ENCODE data around the gene TRPV4. TPM values are rescaled to one million over a fixed set of nuclear protein-coding genes. Genes with fewer than 3 reads are reported as not detected.

TRPV4 gene
- total RNA-seq, 2 donors from 2014 or later: 5.2 to 6.3 TPM

GRCh38 chr12:109835827-109836226 is 2.6 kb upstream of the TRPV4 start:
- ATAC-seq: no peak
- H3K27me3 ChIP-seq: no peaks in the 10 kb centered on the region

GRCh38 chr12:109832541-109833306 is 474 bp downstream of the TRPV4 start:
- ATAC-seq (no peak), DNase-seq (peak in 1 of 4 donors; percentile 11)
- Histone ChIP-seq H3K4me1 (peaks cover 38% of the 10 kb centered on the region), H3K9me3 (no peaks in the 10 kb centered on the region), H3K36me3 (replicated peaks in 1 of 2; ENCODE audit: insufficient read depth in 1 of 2, low read depth in 2 of 2) (no peaks in the 10 kb centered on the region), H3K27ac (peak overlapping the region in 3 of 4 donors; percentile 18 to 60 (median 46)), H3K27me3 (no peaks in the 10 kb centered on the region), H3K4me3 (peak overlapping the region in 1 of 2 donors; percentile 60)
- intact Hi-C loops (cut with DNase I): no loop called here
- TF ChIP-seq POLR2A (IDR thresholded peaks at IDR 0.05): no peak
- no peak for TF ChIP-seq CTCF (IDR thresholded peaks at IDR 0.05)
- 7% methylated on average over 29 of the region's 31 CpGs; no CpG with 5 or more reads in 1 of the 2 donors for WGBS, 2 donors

More at GRCh38 chr12:109835827-109836226, 2.6 kb upstream of the TRPV4 start:
- H3K9me3 ChIP-seq: no peaks in the 10 kb centered on the region
- TF ChIP-seq CTCF (IDR thresholded peaks at IDR 0.05) (no peak), POLR2A (IDR thresholded peaks at IDR 0.05) (no peak)
- H3K4me3 ChIP-seq: no peak overlapping the region
- no peak overlapping the region for H3K27ac ChIP-seq
- intact Hi-C loops (cut with DNase I): no loop called here
- no peak for DNase-seq
- H3K36me3 ChIP-seq (replicated peaks in 1 of 2; ENCODE audit: insufficient read depth in 1 of 2, low read depth in 2 of 2): no peaks in the 10 kb centered on the region
- H3K4me1 ChIP-seq: peaks cover 21% of the 10 kb centered on the region
- WGBS, 2 donors: 90 to 92% methylated on average over 4 of the region's 4 CpGs

GRCh38 chr12:109831929-109832328 is 1.3 kb downstream of the TRPV4 start:
- 30 to 44% methylated on average over 7 to 9 of the region's 9 CpGs for WGBS, 2 donors
- intact Hi-C loops (cut with DNase I): no loop called here
- H3K27ac ChIP-seq: no peak overlapping the region

GRCh38 chr12:109831365-109831764 is 1.8 kb downstream of the TRPV4 start:
- no peaks in the 10 kb centered on the region for H3K27me3 ChIP-seq
- 70 to 74% methylated on average over 5 to 6 of the region's 6 CpGs for WGBS, 2 donors
- H3K4me3 ChIP-seq: no peak overlapping the region
- no peak for DNase-seq
- H3K27ac ChIP-seq: peak overlapping the region in 3 of 4 donors; percentile 14 to 28 (median 17)
- H3K4me1 ChIP-seq: peaks cover 38% of the 10 kb centered on the region
- H3K9me3 ChIP-seq: no peaks in the 10 kb centered on the region
- no peak for ATAC-seq
- H3K36me3 ChIP-seq (replicated peaks in 1 of 2; ENCODE audit: insufficient read depth in 1 of 2, low read depth in 2 of 2): no peaks in the 10 kb centered on the region
- TF ChIP-seq POLR2A (IDR thresholded peaks at IDR 0.05): no peak
- no peak for TF ChIP-seq CTCF (IDR thresholded peaks at IDR 0.05)
- intact Hi-C loops (cut with DNase I): no loop called here

More at GRCh38 chr12:109831929-109832328, 1.3 kb downstream of the TRPV4 start:
- TF ChIP-seq CTCF (IDR thresholded peaks at IDR 0.05) (no peak), POLR2A (IDR thresholded peaks at IDR 0.05) (no peak)
- Histone ChIP-seq H3K4me3 (no peak overlapping the region), H3K27me3 (no peaks in the 10 kb centered on the region), H3K9me3 (no peaks in the 10 kb centered on the region), H3K4me1 (peaks cover 38% of the 10 kb centered on the region), H3K36me3 (replicated peaks in 1 of 2; ENCODE audit: insufficient read depth in 1 of 2, low read depth in 2 of 2) (no peaks in the 10 kb centered on the region)
- no peak for ATAC-seq
- no peak for DNase-seq

Data from body of pancreas (tissue), 4 donors.